Ovary (tissue), 3 donors: ENCODE measurements around the gene ADGRB2.

Experiments used
- POLR2A ChIP-seq: fragments of 450-650 bp; IDR thresholded peaks from one replicate; pipeline ENCODE4 v1.6.1; 2017; ENCODE audit warnings: antibody characterized with exemption, mild to moderate bottlenecking, moderate library complexity
- TF ChIP-seq, protein P1 (sequence below), 3 donors: fragments of 450-650 bp in 2 of 3; fragments of 200-600 bp in 1 of 3; IDR thresholded peaks; one replicate each; pipeline versions ENCODE4 v1.5.1 to v1.8.0; 2016 to 2022; ENCODE audit warnings: antibody characterized with exemption in 3 of 3, mild to moderate bottlenecking in 1 of 3
- donor health status: DM: no; HTN: no; CAD: no.

- TF ChIP-seq, protein P1, sequence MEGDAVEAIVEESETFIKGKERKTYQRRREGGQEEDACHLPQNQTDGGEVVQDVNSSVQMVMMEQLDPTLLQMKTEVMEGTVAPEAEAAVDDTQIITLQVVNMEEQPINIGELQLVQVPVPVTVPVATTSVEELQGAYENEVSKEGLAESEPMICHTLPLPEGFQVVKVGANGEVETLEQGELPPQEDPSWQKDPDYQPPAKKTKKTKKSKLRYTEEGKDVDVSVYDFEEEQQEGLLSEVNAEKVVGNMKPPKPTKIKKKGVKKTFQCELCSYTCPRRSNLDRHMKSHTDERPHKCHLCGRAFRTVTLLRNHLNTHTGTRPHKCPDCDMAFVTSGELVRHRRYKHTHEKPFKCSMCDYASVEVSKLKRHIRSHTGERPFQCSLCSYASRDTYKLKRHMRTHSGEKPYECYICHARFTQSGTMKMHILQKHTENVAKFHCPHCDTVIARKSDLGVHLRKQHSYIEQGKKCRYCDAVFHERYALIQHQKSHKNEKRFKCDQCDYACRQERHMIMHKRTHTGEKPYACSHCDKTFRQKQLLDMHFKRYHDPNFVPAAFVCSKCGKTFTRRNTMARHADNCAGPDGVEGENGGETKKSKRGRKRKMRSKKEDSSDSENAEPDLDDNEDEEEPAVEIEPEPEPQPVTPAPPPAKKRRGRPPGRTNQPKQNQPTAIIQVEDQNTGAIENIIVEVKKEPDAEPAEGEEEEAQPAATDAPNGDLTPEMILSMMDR (IDR thresholded peaks at IDR 0.05), result no peak
- no peak for TF ChIP-seq POLR2A
These were observed 33.1 kb upstream of the ADGRB2 start for GRCh38 chr1:31797216-31797615.
